Measurements from ENCODE around the gene SEH1L.
"Not testable (repeated sequence)": the region's sequence is repeated elsewhere in the genome, so short reads cannot be mapped to it uniquely, and the experiment has no call there.

Gene SEH1L

GRCh38 chr18:12997330-12997729 lies 49.5 kb downstream of the SEH1L start:
- not testable (repeated sequence) for DNase-seq

DNA sequence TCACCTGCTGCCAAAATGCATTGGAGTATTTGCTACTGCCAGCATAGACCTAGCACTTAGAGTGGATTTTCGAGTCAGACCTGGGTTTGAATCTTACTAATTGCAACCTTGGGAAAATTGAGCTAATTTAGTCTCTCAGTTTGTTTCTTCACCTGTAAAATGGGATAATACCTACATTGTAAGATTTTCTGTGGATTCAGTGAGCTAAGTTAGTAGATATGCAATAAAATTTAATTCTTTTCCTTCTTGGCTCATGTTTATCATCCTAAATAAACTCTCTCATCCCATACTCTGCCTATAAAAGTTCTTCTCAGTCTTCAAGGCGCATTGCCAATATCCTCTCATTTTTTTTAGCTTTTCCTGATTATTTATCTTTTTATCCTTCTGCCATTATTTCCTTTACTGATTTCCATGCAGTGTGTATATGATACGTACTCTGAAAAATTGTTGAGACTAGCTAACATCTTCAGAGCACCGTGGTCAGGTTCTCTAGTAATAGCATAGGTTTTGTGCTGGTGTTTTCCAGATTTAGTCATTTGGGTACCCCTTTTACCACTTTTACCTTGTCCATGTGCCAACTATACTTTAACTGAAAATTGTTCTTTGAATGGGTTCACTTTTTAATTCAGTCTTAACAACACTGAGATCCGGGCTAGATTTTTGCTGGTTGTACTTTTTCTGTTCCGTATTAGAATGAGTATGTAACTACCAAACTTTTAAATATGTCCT lies 50.7 kb downstream of the SEH1L start:
- DNase-seq: no peak

DNA sequence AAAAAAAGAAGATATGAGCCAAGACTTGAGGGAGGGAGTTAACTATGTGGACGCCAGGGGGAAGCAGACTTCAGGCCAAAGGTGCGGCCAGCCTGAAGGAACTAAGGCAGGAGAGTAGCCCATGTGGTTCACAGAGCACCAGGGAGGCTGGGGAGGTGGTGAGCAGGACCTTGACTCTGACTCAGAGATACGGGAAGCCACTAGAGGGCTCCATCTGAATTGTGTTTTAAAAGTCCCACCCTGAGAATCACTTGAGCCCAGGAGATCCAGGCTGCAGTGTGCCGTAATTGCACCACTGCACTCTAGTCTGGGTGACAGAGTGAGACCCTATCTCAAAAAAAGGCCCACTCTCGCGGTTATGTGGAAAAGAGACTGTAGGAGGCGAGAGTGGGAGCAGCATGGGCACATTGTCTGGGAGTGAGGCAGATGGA lies 55.7 kb downstream of the SEH1L start:
- peak in 1 of 3 experiments; percentile 12 for DNase-seq

DNA sequence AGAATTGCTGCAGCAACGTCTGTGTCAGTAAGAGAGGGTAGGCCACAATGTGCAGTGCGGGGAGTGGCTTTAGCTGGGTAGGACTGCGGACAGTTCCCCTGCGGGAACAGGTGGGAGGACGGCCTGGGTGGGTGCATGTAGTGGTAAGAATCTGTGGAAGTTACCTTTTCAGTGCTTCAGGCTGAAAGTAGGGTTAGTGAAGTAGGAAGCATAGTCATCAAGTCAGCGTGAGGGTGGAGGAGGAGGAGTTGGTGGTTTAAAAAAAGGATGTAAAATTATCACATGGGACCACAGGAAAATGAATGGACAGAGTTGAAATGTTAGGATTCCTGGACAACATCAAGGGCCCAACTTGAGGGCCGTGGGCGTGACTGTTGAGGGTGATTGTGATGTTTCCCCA lies 56.6 kb downstream of the SEH1L start:
- DNase-seq: no peak

GRCh38 chr18:13005289-13005688 lies 57.5 kb downstream of the SEH1L start:
- no peak for DNase-seq

DNA sequence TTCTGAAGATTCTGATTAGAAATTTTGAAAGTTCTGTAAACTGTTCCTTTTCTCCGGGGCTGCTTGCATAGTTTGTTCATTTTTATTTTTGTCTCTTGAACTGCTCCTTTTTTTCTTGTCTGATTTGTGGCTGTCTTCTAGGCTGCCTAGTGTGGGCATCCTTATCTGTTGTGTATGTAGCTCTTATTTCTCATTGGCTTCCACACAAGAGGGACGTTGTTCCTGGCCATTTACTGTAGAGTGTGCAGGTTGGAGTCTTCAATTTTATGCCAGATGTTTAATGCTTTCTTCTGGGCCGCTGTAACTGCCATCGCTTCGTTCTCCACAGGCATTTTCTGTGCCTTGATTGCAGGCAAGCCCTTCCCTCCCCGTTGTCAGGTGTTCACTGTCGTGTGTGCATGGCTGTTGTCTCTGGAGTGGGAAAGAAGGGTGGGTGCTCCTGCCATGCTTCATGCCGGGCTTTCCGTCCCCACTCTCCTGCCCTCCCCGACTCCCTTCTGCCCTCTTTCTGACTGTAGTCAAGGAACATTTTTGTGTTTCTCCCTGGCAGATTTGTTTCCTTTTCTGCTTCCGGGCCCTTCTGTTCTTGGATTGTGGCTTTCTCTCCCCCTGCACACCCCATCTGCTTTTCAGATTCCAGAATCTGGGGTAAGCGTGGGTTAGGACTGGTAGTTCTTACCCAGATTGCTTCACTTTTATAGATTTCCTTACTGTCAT lies 58.9 kb downstream of the SEH1L start:
- no peak for DNase-seq

- DNase-seq: no peak
These were observed 59.4 kb downstream of the SEH1L start for GRCh38 chr18:13007248-13007560.

DNA sequence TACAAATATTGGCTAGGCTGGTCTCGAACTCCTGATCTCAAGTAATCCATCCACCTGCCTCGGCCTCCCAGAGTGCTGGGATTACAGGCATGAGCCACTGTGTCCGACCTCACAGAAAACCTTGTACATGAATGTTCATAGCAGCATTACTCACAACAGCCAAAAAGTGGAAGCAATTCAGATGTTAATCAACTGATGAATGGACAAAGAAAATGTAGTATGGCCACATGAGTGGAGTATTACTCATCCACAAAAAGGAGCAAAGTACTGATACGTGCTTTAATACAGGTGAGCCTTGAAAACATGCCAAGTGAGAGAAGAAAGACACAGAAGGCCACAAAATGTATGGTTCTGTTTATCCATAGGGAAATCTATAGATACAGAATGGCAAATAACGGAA lies 63.9 kb downstream of the SEH1L start:
- no peak for DNase-seq

- DNase-seq: no peak
These were observed 66.4 kb downstream of the SEH1L start for GRCh38 chr18:13014232-13014631.

GRCh38 chr18:13014818-13015217 lies 67.0 kb downstream of the SEH1L start:
- no peak for DNase-seq

GRCh38 chr18:13017247-13017875 lies 69.5 kb downstream of the SEH1L start:
- DNase-seq: no peak

- no peak for DNase-seq
These were observed 70.6 kb downstream of the SEH1L start for GRCh38 chr18:13018374-13018773.

- no peak for DNase-seq
These were observed 71.5 kb downstream of the SEH1L start for GRCh38 chr18:13019301-13019700.

- no peak for DNase-seq
These were observed 74.8 kb downstream of the SEH1L start for GRCh38 chr18:13022644-13023043.

GRCh38 chr18:13025233-13025632 lies 77.4 kb downstream of the SEH1L start:
- no peak for DNase-seq

DNA sequence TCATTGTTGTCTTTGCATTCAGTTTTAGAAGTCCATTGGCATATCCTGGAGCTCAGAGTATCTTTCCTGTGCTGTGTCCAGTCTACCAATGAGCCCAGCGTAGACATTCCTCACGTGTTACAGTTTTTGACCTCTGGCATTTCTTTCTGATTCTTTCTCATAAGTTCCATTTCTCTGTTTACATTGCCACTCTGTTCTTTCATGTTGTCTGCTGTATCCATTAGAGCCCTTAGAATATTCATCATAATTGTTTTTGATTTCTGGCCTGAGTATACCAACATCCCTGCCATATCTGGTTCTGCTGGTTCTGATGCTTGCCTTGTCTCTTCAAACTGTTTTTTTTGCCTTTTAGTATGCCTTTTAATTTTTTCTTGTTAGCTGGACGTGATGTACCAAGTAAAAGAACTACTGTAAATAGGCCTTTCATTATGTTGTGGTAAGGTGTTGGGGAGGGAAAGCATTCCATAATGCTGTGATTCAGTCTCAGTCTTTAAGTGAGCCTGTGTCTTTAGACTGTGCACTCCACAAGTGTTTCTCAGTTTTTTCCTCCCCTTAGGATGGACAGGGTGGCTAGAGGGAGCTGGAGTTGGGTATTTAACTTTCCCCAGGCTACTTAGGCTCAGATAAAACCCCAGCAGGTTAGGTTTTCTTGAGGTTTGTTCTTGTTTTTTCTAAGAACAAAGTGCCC lies 78.9 kb downstream of the SEH1L start:
- no peak for DNase-seq

DNA sequence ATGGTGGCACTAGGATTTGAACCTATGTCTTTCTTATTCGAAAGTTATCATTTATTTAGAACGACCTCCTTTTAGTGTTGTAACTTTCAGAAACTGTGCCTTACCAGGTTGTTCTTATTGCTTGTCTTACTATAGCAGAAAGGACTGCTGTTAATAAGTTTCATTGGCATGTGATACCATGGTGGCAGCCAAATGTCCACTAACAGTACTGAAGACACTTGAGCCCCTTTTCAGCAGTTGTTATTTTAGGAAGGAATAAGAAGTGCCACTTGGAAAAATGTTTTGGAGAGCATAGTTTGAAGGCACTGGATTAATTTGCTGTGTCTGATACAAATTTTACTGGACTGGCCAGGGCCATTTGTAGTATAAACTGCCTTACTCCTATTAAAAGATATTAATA lies 81.1 kb downstream of the SEH1L start:
- DNase-seq: no peak

DNA sequence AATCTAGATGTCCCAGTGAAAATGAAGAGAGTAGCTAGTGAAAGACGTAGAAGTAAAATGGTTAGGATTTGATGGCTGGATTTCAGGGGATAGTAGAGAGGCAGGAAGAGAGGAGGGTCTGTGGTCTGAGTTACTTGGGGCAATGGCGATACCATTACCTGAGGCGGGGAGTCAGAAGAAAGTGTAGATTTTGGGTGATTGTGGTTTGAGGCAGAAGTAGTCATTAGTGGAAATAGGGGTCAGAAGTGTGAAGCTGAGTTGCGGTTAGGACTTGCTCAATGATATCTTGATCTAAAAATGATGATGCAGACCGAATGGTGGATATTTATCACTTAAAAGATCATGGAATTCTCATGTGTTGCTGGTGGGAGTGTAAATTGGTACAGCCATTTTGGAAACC lies 84.4 kb downstream of the SEH1L start:
- DNase-seq: no peak

DNA sequence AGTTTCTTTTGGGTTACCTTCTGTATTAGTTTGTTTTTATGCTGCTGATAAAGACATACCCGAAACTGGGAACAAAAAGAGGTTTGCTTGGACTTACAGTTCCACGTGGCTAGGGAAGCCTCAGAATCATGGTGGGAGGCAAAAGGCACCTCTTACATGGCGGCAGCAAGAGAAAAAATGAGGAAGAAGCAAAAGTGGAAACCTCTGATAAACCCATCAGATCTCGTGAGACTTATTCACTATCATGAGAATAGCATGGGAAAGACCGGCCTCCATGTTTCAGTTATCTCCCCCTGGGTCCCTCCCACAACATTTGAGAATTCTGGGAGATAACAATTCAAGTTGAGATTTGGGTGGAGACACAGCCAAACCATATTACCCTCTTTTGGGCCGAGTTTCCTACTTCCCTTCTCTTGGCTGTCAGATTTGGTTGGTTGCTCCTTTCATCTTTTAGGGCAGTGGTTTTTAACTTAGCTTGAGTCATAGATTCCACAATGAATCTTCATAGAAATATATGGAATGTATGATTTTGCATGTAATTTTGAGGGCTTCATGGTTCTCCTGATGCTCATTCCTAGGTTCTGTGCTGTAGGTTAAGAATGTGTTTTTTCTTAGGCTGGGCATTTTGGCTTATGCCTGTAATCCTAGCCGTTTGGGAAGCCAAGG lies 87.6 kb downstream of the SEH1L start:
- no peak for DNase-seq

DNA sequence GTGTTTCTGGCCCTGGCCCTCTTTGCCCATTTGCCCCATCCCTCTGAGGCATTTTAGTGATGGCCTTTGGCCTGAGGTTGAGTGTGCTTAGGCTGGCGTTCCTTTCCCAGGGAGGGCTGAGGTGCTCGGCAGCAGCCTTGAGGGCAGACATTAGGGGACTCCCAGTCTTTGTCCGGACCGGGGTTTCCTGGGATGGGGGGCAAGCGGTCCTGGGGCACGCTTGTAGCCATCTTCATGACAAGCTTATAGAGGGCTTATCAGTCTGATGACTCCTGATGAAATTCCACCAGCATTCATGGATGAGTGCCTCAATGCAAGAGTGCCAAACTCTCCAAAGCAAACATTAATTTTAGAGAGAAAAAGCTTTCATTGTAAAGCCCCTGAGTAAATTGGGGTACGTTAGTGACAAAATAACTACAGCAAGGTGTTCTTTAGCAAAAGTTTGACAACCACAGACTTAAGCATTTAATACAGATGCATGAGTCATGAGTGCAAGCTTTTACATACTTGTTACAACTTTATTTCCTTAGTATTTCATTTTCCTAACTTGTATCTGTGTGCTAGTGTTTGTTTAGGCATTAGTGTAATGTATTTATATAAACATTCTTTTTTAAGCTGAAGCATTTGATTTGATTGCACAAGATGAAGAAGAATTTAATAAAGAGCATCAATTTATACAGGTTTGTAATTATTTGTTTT lies 89.0 kb downstream of the SEH1L start:
- no peak for DNase-seq
